ENCODE measurements around the gene UBE2H.

- TF ChIP-seq ZNF26 (tag by site-specific recombination; IDR thresholded peaks at IDR 0.05) (no peak), ZBTB8A (tag by site-specific recombination; IDR thresholded peaks at IDR 0.05) (no peak), REST (tag by site-specific recombination; IDR thresholded peaks at IDR 0.05) (no peak)
- TF ChIP-seq, protein P1, sequence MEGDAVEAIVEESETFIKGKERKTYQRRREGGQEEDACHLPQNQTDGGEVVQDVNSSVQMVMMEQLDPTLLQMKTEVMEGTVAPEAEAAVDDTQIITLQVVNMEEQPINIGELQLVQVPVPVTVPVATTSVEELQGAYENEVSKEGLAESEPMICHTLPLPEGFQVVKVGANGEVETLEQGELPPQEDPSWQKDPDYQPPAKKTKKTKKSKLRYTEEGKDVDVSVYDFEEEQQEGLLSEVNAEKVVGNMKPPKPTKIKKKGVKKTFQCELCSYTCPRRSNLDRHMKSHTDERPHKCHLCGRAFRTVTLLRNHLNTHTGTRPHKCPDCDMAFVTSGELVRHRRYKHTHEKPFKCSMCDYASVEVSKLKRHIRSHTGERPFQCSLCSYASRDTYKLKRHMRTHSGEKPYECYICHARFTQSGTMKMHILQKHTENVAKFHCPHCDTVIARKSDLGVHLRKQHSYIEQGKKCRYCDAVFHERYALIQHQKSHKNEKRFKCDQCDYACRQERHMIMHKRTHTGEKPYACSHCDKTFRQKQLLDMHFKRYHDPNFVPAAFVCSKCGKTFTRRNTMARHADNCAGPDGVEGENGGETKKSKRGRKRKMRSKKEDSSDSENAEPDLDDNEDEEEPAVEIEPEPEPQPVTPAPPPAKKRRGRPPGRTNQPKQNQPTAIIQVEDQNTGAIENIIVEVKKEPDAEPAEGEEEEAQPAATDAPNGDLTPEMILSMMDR (tag by site-specific recombination; IDR thresholded peaks at IDR 0.05) = no peak
These were observed 63.5 kb downstream of the UBE2H start for GRCh38 chr7:129889133-129889844.

All from HEK293 (cell line).